Trophoblast cell (in vitro differentiated cells and primary cell): ENCODE measurements around the gene ANKRD39.
A peak's percentile ranks its signal among the peaks of the same experiment; 100 is the strongest.

ENCODE experiments used
- DNase-seq, 2 donors: peaks; one replicate each; pipeline ENCODE4 v3.0.0-alpha.2; 2016
- H2AFZ ChIP-seq: 2 replicates; pipeline ENCODE4 v1.6.1; 2013; ENCODE audit warnings: low read length, moderate library complexity, mild to moderate bottlenecking; ENCODE audit not compliant: insufficient read depth, poor library complexity
- H2AK5ac ChIP-seq: 2 replicates; pipeline ENCODE4 v1.6.1; 2013; ENCODE audit warnings: mild to moderate bottlenecking, low read length
- H2BK120ac ChIP-seq: 2 replicates; pipeline ENCODE4 v1.6.1; 2013; ENCODE audit warnings: low read length, mild to moderate bottlenecking, moderate library complexity; ENCODE audit not compliant: insufficient read depth, poor library complexity
- H2BK12ac ChIP-seq: 2 replicates; pipeline ENCODE4 v1.6.1; 2013; ENCODE audit warnings: mild to moderate bottlenecking, low read length, moderate library complexity
- H2BK5ac ChIP-seq: 2 replicates; pipeline ENCODE4 v1.6.1; 2013; ENCODE audit warnings: low read length, low read depth, moderate library complexity, mild to moderate bottlenecking; ENCODE audit not compliant: poor library complexity
- H3K14ac ChIP-seq: 2 replicates; pipeline ENCODE4 v1.6.1; 2013; ENCODE audit warnings: mild to moderate bottlenecking, low read length
- H3K18ac ChIP-seq: 2 replicates; pipeline ENCODE4 v1.6.1; 2013; ENCODE audit warnings: mild to moderate bottlenecking, low read length
- H3K23ac ChIP-seq: 2 replicates; pipeline ENCODE4 v1.6.1; 2013; ENCODE audit warnings: low read length
- H3K27ac ChIP-seq: 2 replicates; pipeline ENCODE4 v1.5.1; 2013; ENCODE audit warnings: low read depth, mild to moderate bottlenecking, inconsistent platforms, low read length, moderate library complexity
- H3K27me3 ChIP-seq: 2 replicates; pipeline ENCODE4 v1.6.1; 2013; ENCODE audit warnings: inconsistent platforms, mild to moderate bottlenecking, low read length, moderate library complexity; ENCODE audit not compliant: insufficient read depth
- H3K36me3 ChIP-seq, 2 experiments: 1 replicate in 1 of 2; 2 replicates in 1 of 2; pipeline ENCODE4 v1.6.1; 2013; ENCODE audit warnings: low read length in 2 of 2, mild to moderate bottlenecking in 2 of 2, moderate library complexity in 1 of 2; ENCODE audit not compliant: insufficient read depth in 2 of 2, control insufficient read depth in 1 of 2
- H3K4ac ChIP-seq: 2 replicates; pipeline ENCODE4 v1.6.1; 2013; ENCODE audit warnings: low read depth, mild to moderate bottlenecking, low read length, moderate library complexity
- H3K4me1 ChIP-seq, 2 experiments: 1 replicate in 1 of 2; 2 replicates in 1 of 2; pipeline ENCODE4 v1.6.1; 2013; ENCODE audit warnings: low read length in 2 of 2, mild to moderate bottlenecking in 2 of 2, moderate library complexity in 1 of 2; ENCODE audit not compliant: insufficient read depth in 2 of 2, control insufficient read depth in 1 of 2
- H3K4me2 ChIP-seq: 2 replicates; pipeline ENCODE4 v1.6.1; 2013; ENCODE audit warnings: inconsistent platforms, mild to moderate bottlenecking, low read length, moderate library complexity
- H3K4me3 ChIP-seq: 2 replicates; pipeline ENCODE4 v1.5.1; 2013; ENCODE audit warnings: mild to moderate bottlenecking, low read depth, low read length, inconsistent platforms
- H3K79me1 ChIP-seq: one replicate; pipeline ENCODE4 v1.6.1; 2013; ENCODE audit warnings: low read length
- H3K79me2 ChIP-seq: 2 replicates; pipeline ENCODE4 v1.6.1; 2013; ENCODE audit warnings: low read length, mild to moderate bottlenecking; ENCODE audit not compliant: control insufficient read depth, insufficient read depth, poor library complexity
- H3K9ac ChIP-seq: 2 replicates; pipeline ENCODE4 v1.6.1; 2013; ENCODE audit warnings: mild to moderate bottlenecking, low read length
- H3K9me3 ChIP-seq: 2 replicates; pipeline ENCODE4 v1.6.1; 2013; ENCODE audit warnings: low read depth, mild to moderate bottlenecking, control low read depth, inconsistent platforms, low read length; ENCODE audit not compliant: insufficient read depth
- H4K12ac ChIP-seq: 2 replicates; pipeline ENCODE4 v1.6.1; 2013; ENCODE audit warnings: low read depth, mild to moderate bottlenecking, low read length, moderate library complexity
- H4K8ac ChIP-seq: 2 replicates; pipeline ENCODE4 v1.6.1; 2013; ENCODE audit warnings: low read depth, mild to moderate bottlenecking, low read length, moderate library complexity
- H4K91ac ChIP-seq: one replicate; pipeline ENCODE4 v1.6.1; 2013; ENCODE audit warnings: low read depth, mild to moderate bottlenecking, low read length, moderate library complexity
- WGBS: extraction: QIAGEN DNeasy Blood & Tissue Kit; methylation state at CpG from one replicate; pipeline ENCODE4 v1.1.7; 2013; ENCODE audit warnings: missing lambda C conversion rate; ENCODE audit not compliant: insufficient read length, insufficient coverage; ENCODE audit errors: extremely low coverage; 5-methylcytosine and 5-hydroxymethylcytosine counted together

Gene ANKRD39

GRCh38 chr2:96900237-96900636 lies 42.4 kb upstream of the ANKRD39 start:
- no peaks in the 10 kb centered on the region for H3K9me3 ChIP-seq
- H3K79me1 ChIP-seq: peaks cover 15% of the 10 kb centered on the region
- H3K27me3 ChIP-seq: no peaks in the 10 kb centered on the region
- H3K27ac ChIP-seq: no peak overlapping the region
- no peak for DNase-seq
- H3K18ac ChIP-seq: no peak overlapping the region
- peaks cover 24 to 31% of the 10 kb centered on the region in 2 experiments for H3K4me1 ChIP-seq
- H3K4me2 ChIP-seq: no peak overlapping the region
- peak overlapping the region; percentile 68 for H2BK12ac ChIP-seq
- no peak overlapping the region for H3K9ac ChIP-seq
- H3K23ac ChIP-seq: no peak overlapping the region
- H2BK5ac ChIP-seq: no peak overlapping the region
- peak overlapping the region; percentile 16 for H2AK5ac ChIP-seq
- H3K36me3 ChIP-seq: no peaks in the 10 kb centered on the region
- WGBS: no CpG with 5 or more reads among the region's 10 CpGs
- H2AFZ ChIP-seq: no peak overlapping the region
- peak overlapping the region; percentile 39 for H3K4ac ChIP-seq
- peak overlapping the region; percentile 44 for H3K14ac ChIP-seq
- H2BK120ac ChIP-seq: no peak overlapping the region
- H3K4me3 ChIP-seq: no peak overlapping the region
- no peak overlapping the region for H4K8ac ChIP-seq
- no peaks in the 10 kb centered on the region for H3K79me2 ChIP-seq
- H4K12ac ChIP-seq: no peak overlapping the region
- H4K91ac ChIP-seq: peak overlapping the region; percentile 67

DNA sequence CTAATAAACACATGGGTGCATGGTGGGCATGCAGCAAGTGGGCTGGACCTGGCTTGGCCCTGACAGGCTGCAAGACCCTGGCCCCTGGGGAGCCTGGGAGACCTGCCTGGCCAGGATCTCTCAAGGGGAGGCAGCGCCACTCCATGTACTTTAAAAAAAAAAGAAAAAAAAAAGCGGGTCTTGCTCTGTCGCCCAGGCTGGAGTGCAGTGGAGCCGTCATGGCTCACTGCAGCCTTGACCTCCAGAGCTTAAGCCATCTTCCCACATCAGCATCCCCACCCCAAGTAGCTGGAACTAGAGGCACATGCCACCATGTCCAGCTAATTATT lies 41.6 kb upstream of the ANKRD39 start:
- H3K23ac ChIP-seq: no peak overlapping the region
- no peak overlapping the region for H2BK5ac ChIP-seq
- no peak overlapping the region for H3K9ac ChIP-seq
- H2AFZ ChIP-seq: no peak overlapping the region
- H3K4me2 ChIP-seq: no peak overlapping the region
- no peak overlapping the region for H4K8ac ChIP-seq
- H3K9me3 ChIP-seq: no peaks in the 10 kb centered on the region
- H2BK12ac ChIP-seq: peak overlapping the region; percentile 43
- H3K14ac ChIP-seq: no peak overlapping the region
- no peaks in the 10 kb centered on the region for H3K27me3 ChIP-seq
- no peak overlapping the region for H2AK5ac ChIP-seq
- peaks cover 24 to 32% of the 10 kb centered on the region in 2 experiments for H3K4me1 ChIP-seq
- H3K4ac ChIP-seq: no peak overlapping the region
- H3K79me1 ChIP-seq: peaks cover 15% of the 10 kb centered on the region
- no peaks in the 10 kb centered on the region for H3K79me2 ChIP-seq
- H3K27ac ChIP-seq: no peak overlapping the region
- no peak overlapping the region for H4K12ac ChIP-seq
- H3K18ac ChIP-seq: no peak overlapping the region
- H4K91ac ChIP-seq: peak overlapping the region; percentile 23
- H2BK120ac ChIP-seq: no peak overlapping the region
- no peaks in the 10 kb centered on the region for H3K36me3 ChIP-seq
- WGBS: no CpG with 5 or more reads among the region's 4 CpGs
- no peak for DNase-seq
- no peak overlapping the region for H3K4me3 ChIP-seq

GRCh38 chr2:96898641-96899412 lies 41.0 kb upstream of the ANKRD39 start:
- H3K9me3 ChIP-seq: no peaks in the 10 kb centered on the region
- H2BK12ac ChIP-seq: peak overlapping the region; percentile 43
- no peaks in the 10 kb centered on the region for H3K36me3 ChIP-seq
- DNase-seq: no peak
- peaks cover 20 to 29% of the 10 kb centered on the region in 2 experiments for H3K4me1 ChIP-seq
- H4K8ac ChIP-seq: no peak overlapping the region
- no peak overlapping the region for H3K18ac ChIP-seq
- peak overlapping the region; percentile 23 for H4K91ac ChIP-seq
- no peak overlapping the region for H3K14ac ChIP-seq
- no peaks in the 10 kb centered on the region for H3K79me2 ChIP-seq
- H3K4me2 ChIP-seq: no peak overlapping the region
- H3K79me1 ChIP-seq: peaks cover 15% of the 10 kb centered on the region
- WGBS: no CpG with 5 or more reads among the region's 11 CpGs
- no peak overlapping the region for H4K12ac ChIP-seq
- no peak overlapping the region for H2AFZ ChIP-seq
- H3K23ac ChIP-seq: no peak overlapping the region
- H2BK5ac ChIP-seq: no peak overlapping the region
- no peak overlapping the region for H2AK5ac ChIP-seq
- no peaks in the 10 kb centered on the region for H3K27me3 ChIP-seq
- H3K27ac ChIP-seq: no peak overlapping the region
- H3K9ac ChIP-seq: no peak overlapping the region
- H3K4ac ChIP-seq: no peak overlapping the region
- H3K4me3 ChIP-seq: no peak overlapping the region
- no peak overlapping the region for H2BK120ac ChIP-seq

GRCh38 chr2:96898135-96898505 lies 40.3 kb upstream of the ANKRD39 start:
- Histone ChIP-seq H2AFZ (no peak overlapping the region), H4K91ac (peak overlapping the region; percentile 37), H3K36me3 (no peaks in the 10 kb centered on the region), H2BK12ac (peak overlapping the region; percentile 27), H2BK120ac (peak overlapping the region; percentile 15), H3K4me2 (no peak overlapping the region), H3K9ac (no peak overlapping the region), H4K8ac (peak overlapping the region; percentile 26), H3K14ac (peak overlapping the region; percentile 26), H2AK5ac (peak overlapping the region; percentile 34), H3K4me1 (peaks cover 13 to 26% of the 10 kb centered on the region in 2 experiments), H3K23ac (no peak overlapping the region), H3K9me3 (no peaks in the 10 kb centered on the region), H3K18ac (no peak overlapping the region), H3K4me3 (no peak overlapping the region), H2BK5ac (no peak overlapping the region), H3K79me1 (peaks cover 15% of the 10 kb centered on the region), H4K12ac (no peak overlapping the region), H3K27me3 (no peaks in the 10 kb centered on the region), H3K4ac (peak overlapping the region; percentile 21), H3K79me2 (no peaks in the 10 kb centered on the region), H3K27ac (no peak overlapping the region)
- no CpG with 5 or more reads among the region's 8 CpGs for WGBS
- DNase-seq: no peak
